Lung (tissue), 12 donors: ENCODE results near the gene RBM20. TPM values are rescaled to one million over a fixed set of nuclear protein-coding genes. Genes with fewer than 3 reads are reported as not detected.

Experiments used
- ATAC-seq: fragments of 200-7000 bp; cut with Tn5 transposase; one replicate; pipeline ENCODE4 v1.9.1; 2020; ENCODE audit warnings: moderate number of reproducible peaks; ENCODE audit not compliant: insufficient read depth, low FRiP score
- DNase-seq, 3 donors: peaks; one replicate each; pipeline ENCODE4 v3.0.0-alpha.2; 2013 to 2017
- H3K27ac ChIP-seq, 2 donors: one replicate each; pipeline ENCODE4 v1.5.1; 2013; ENCODE audit warnings: mild to moderate bottlenecking in 2 of 2, moderate library complexity in 2 of 2, control low read depth in 1 of 2, inconsistent platforms in 1 of 2, low read depth in 1 of 2, low read length in 1 of 2
- H3K27me3 ChIP-seq, 3 donors: one replicate each; pipeline ENCODE4 v1.5.1; 2013; ENCODE audit warnings: low read length in 2 of 3; ENCODE audit not compliant: control insufficient read depth in 3 of 3, insufficient read depth in 3 of 3
- H3K36me3 ChIP-seq, 4 donors: one replicate each; pipeline ENCODE4 v1.5.1; 2013; ENCODE audit warnings: low read length in 4 of 4, mild to moderate bottlenecking in 1 of 4, moderate library complexity in 1 of 4; ENCODE audit not compliant: control insufficient read depth in 4 of 4, insufficient read depth in 4 of 4
- H3K4me1 ChIP-seq, 5 donors: one replicate each; pipeline ENCODE4 v1.5.1; 2013; ENCODE audit warnings: low read length in 5 of 5, mild to moderate bottlenecking in 2 of 5, moderate library complexity in 1 of 5; ENCODE audit not compliant: control insufficient read depth in 5 of 5, insufficient read depth in 5 of 5
- H3K4me3 ChIP-seq: one replicate; pipeline ENCODE4 v1.5.1; 2013; ENCODE audit warnings: mild to moderate bottlenecking, control low read depth, moderate library complexity
- H3K9ac ChIP-seq, 2 donors: one replicate each; pipeline ENCODE4 v1.5.1; 2013; ENCODE audit warnings: low read length in 2 of 2, control low read depth in 1 of 2; ENCODE audit not compliant: insufficient read depth in 1 of 2
- H3K9me3 ChIP-seq, 4 donors: one replicate each; pipeline ENCODE4 v1.5.1; 2013; ENCODE audit warnings: low read length in 3 of 4, mild to moderate bottlenecking in 1 of 4, moderate library complexity in 1 of 4; ENCODE audit not compliant: control insufficient read depth in 4 of 4, insufficient read depth in 3 of 4
- CTCF ChIP-seq: IDR thresholded peaks from 2 replicates; pipeline ENCODE4 v1.5.1; 2012; ENCODE audit warnings: mild to moderate bottlenecking; ENCODE audit errors: control extremely low read depth, extremely low read depth
- WGBS, 2 donors: extraction: QIAGEN DNeasy Blood & Tissue Kit; methylation state at CpG; one replicate each; pipeline ENCODE4 v1.1.7; 2013; 5-methylcytosine and 5-hydroxymethylcytosine counted together
- polyA plus RNA-seq, 2 donors: library from polyadenylated mRNA; stranded (reverse); fragments of 200-250 nt; gene quantifications; one replicate each; pipeline ENCODE4 v1.2.1, GENCODE V29; 2013
- total RNA-seq, 2 donors: library from RNA; depleted of rRNA in 1 of 2; stranded (reverse); fragments of >200 nt in 1 of 2; gene quantifications; one replicate each; pipeline ENCODE4 v1.2.1, GENCODE V29; 2014 to 2021
- donor health status: control.
- donor health status: control.
- donor health status: Bipolar disorder and iron deficiency.
- donor health status: healthy.
- donor health status: DM: yes; HTN: yes; CAD: no.

RBM20 gene
- total and polyA plus RNA-seq, 4 donors, result 0.25 to 3.3 (median 0.66) TPM

DNA sequence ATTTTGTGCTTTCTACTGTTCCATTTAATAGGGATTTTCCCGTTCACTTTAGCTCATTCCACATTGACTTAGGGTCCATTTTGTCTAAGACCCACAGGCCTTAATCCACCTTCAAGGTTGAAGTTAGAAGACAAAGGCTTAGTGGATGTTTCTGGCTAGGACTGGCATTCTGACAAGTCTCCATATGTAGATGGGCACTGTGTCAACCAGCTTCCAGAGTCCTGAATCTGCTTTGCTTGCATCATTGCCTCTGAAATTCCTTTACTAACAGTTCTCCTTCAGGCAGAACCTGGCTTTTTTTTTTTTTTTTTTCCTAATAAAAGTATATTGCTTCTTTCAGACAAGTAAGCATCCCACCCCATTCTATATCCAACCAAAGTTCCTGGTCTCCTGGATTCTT is 158.0 kb downstream of the RBM20 start:
- Histone ChIP-seq H3K36me3 (peaks cover 0 to 18% (median 0%) of the 10 kb centered on the region in 4 donors), H3K4me1 (peaks cover 3 to 12% (median 6%) of the 10 kb centered on the region in 5 donors), H3K27me3 (no peaks in the 10 kb centered on the region), H3K4me3 (no peak overlapping the region), H3K27ac (peak overlapping the region in 1 of 2 donors; percentile 58), H3K9ac (no peak overlapping the region), H3K9me3 (no peaks in the 10 kb centered on the region)
- 94 to 95% methylated on average over 1 of the region's 1 CpG for WGBS, 2 donors
- ATAC-seq, result no peak
- TF ChIP-seq CTCF, result no peak
- DNase-seq, result peak in 2 of 3 donors; percentile 56 to 59

DNA sequence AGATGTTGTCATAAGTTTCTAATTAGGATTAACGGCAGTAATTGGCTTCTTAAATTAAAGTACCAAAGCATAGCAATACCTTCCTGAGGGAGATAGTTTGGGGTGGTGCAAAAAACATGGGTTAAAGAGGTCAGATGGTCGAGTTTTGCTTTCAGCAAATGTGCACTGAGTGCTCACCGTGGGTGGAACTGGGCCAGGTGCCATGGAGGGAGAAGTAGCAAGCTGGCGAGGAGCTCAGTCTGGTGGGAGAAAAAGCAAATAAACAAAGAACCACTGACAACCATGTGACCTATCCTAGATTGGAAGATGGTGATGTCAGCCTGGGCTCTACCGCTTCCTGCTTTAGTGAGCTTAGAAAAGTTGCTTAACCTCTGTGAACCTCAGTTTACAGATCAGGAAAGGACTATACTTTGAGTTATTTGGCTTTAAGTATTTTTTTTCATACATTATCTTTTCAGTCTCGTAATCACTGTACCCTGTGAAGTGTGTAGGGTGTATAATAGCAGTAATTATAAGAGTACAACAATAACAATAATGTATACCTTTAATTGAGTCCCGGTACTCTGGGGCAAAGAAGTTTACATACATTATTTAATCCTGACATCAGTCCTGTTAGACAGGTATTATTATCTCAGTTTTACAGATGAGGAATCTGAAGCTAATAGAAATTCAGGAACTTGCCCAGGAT is 158.6 kb downstream of the RBM20 start:
- TF ChIP-seq CTCF, result no peak

GRCh38 chr10:110803239-110803749 is 159.2 kb downstream of the RBM20 start:
- H3K4me3 ChIP-seq, result no peak overlapping the region
- DNase-seq (no peak), ATAC-seq (no peak)
- TF ChIP-seq CTCF, result no peak
- 63 to 73% methylated on average over 6 of the region's 6 CpGs for WGBS, 2 donors
- H3K27ac ChIP-seq, result no peak overlapping the region
- no peaks in the 10 kb centered on the region for H3K27me3 ChIP-seq
- peaks cover 0 to 3% (median 0%) of the 10 kb centered on the region in 4 donors for H3K9me3 ChIP-seq
- peaks cover 3 to 12% (median 6%) of the 10 kb centered on the region in 5 donors for H3K4me1 ChIP-seq
- peaks cover 0 to 13% (median 0%) of the 10 kb centered on the region in 4 donors for H3K36me3 ChIP-seq
- no peak overlapping the region for H3K9ac ChIP-seq

More for the DNA sequence above, 158.6 kb downstream of the RBM20 start:
- DNase-seq, result peak in 2 of 3 donors; percentile 58 to 73
- ATAC-seq, result peak; percentile 33
- no peaks in the 10 kb centered on the region for H3K27me3 ChIP-seq
- H3K9ac ChIP-seq, result no peak overlapping the region
- H3K4me1 ChIP-seq, result peaks cover 3 to 12% (median 6%) of the 10 kb centered on the region in 5 donors
- no peak overlapping the region for H3K4me3 ChIP-seq
- 16 to 31% methylated on average over 7 of the region's 7 CpGs for WGBS, 2 donors
- no peaks in the 10 kb centered on the region for H3K9me3 ChIP-seq
- peak overlapping the region in 1 of 2 donors; percentile 58 for H3K27ac ChIP-seq
- H3K36me3 ChIP-seq, result peaks cover 0 to 14% (median 0%) of the 10 kb centered on the region in 4 donors
